ENCODE measurements around the gene PERM1.
A peak's percentile ranks its signal among the peaks of the same experiment; 100 is the strongest.
"Not testable (repeated sequence)": the region's sequence is repeated elsewhere in the genome, so short reads cannot be mapped to it uniquely, and the experiment has no call there.

Gene PERM1

GRCh38 chr1:963301-963651, 18.6 kb downstream of the PERM1 start:
- no peak for DNase-seq

- DNase-seq = no peak
Observed at GRCh38 chr1:962381-963300, 19.3 kb downstream of the PERM1 start.

- DNase-seq = no peak
Observed at GRCh38 chr1:961132-961669, 20.7 kb downstream of the PERM1 start.

DNA sequence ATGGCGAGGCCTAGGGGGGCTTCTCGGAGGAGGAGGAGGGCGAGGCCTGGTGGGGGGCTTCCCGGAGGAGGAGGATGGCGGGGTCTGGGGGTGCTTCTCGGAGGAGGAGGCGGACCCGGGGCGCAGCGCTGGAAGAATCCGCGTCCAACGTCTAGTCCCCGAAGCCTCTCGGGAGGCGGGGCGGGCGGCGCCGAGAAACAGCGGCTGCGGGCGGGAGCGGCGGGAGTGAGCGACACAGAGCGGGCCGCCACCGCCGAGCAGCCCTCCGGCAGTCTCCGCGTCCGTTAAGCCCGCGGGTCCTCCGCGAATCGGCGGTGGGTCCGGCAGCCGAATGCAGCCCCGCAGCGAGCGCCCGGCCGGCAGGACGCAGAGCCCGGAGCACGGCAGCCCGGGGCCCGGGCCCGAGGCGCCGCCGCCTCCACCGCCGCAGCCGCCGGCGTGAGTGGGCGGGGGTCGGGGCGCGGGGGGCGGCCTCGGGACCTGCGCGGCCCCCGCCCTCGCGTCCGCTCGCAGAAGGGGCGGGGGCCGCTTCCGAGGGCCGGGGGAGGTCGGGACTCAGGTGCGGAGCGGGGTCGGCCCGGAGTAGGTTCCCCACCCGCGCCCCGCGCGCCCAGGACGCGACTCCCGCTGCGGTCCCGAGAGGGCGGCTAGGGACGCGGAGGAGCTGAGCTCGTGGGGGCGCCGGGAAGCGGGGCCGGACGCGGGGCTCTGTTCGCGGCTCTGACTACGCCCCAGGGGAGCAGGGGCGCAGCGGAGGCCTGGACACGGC, 21.3 kb downstream of the PERM1 start, which contains the start of gene KLHL17:
Gene KLHL17 (plus strand): TSS at position 222 of the 769 bp plus-strand sequence. CDS start 110 bp downstream, at position 332.
- DNase-seq = peak; percentile 71

DNA sequence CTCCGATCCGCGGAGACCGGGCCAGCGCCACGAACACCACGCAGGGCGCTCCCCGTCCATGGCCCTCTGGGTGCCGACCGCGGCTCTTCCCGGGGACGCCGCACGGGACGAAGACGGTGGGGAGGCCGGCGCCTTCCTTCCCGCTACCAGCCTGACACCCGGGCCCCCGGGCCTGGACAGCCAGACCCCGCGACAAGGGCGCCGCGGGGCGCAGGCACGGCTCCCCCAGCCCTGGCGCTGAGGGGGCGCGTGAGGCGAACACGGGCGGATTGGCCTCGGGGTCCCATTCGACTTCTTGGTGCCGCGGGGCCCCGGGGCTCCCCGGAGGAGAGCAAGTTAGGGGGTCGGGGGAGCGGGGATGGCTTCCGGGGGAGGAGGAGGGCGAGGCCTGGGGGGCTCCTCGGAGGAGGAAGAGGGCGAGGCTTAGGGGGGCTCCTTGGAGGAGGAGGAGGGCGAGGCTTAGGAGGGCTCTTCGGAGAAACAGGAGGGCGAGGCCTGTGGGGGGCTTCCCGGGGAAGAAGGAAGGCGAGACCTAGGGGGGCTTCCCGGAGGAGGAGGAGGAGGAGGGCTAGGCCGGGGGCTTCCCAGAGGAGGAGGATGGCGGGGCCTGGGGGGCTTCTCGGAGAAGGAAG, 22.0 kb downstream of the PERM1 start:
- DNase-seq = peak; percentile 25

DNA sequence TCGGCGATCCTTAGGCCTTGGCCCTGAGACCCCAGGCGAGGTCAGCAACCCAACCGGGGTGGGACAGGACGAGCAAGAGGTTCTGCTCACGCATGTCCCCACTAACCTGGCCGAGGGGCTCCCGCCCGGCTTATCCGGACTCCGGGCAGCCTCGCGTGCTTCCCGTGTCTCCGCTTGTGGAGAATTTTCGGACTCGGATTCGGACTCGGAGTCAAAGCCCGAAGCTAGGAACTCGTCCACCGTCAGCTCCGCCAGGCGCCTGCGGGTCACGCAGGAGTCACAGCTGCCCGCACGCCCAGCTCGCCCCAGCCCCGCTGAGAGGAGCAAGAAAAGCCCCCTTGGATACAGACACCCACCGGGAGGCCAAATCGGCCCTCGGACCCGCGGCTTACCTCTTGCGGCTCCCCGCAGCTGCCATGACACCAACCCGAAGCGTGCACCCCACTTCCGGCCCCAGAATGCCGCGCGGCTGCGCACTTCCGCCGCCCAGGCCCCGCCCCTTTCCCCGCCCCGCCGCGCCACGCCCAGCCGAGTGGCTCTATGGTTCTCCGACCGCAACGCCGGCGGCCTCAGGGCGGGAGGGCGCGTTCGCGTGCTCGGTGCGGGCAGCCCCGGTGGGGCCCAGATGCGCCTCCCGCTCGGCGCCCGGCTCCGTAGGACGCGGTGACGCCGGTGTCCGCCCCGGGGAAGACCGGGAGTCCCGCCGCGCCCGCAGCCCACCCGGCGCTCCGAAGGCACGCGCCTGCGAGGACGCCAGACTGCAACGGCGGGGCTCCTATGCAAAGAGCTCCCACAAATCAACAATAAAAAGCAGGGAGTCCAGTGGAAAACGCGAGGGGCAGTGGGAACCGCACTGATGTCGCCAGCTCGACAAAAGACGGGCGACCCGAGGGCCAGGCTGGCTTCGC, 22.8 kb downstream of the PERM1 start, which contains the start of gene NOC2L:
Gene NOC2L (minus strand): TSS at position 434 of the 908 bp plus-strand sequence. CDS start 16 bp downstream, at position 418.
- DNase-seq = peak; percentile 98

GRCh38 chr1:956636-957035, 25.3 kb downstream of the PERM1 start:
- DNase-seq = no peak

- DNase-seq = no peak
Observed at GRCh38 chr1:955474-955873, 26.4 kb downstream of the PERM1 start.

DNA sequence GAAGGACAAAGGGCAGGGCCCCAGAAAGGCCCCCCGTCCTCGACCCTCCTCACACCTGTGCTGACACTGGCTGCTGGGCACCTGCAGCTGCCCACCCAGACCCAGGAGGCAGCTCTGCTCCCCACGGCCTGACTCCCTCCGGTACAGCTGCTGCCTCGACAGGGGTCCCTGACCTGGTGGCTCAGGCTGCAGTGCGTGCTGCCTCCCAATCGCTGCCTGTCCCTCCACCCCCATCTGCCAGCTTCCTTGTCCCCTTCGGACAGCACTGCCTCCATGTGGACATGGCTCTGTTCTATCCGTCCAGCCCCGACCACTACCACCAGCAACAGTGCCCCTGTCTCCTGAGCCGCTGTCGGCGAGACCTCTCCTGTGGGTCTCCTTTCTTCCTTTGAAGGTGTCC, 27.0 kb downstream of the PERM1 start:
- DNase-seq = no peak

DNA sequence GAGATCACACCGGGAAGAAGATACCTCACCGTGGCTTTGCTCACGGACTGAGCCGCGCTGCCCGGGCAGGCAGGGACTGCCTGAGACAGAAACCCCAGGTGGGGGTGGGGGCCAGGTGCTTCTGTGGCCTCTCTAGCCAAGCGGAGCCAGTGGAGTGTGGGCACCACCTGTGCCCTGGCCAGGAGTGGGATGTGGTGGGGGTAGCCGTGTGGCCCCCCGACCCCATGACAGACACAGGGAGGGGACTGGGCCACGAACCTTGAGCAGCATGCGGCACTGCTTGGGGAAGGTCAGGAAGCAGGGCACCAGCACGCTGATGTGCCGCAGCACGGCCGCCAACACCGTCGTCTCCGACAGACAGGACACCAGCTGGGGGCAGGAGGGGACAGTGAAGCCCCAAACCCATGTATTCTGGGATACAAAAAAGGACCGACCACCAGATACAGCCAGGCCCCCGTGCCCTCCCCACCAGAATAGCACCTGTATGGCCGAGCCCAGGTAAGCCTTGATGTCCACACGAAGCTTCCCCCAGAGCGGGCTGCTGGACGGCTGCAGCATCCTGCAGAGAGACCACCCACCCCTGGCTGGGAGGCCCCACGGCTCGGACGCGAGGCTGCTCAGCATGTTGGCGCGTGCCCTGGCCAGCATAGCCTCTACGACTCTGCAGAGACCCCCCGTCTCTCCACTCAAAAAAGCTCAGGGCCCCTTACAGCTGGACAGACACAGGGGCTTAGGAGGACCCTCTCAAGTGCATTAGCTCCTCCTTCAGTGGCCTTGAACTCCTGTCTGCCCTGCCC, 28.2 kb downstream of the PERM1 start:
- no peak for DNase-seq

GRCh38 chr1:952603-953002, 29.3 kb downstream of the PERM1 start:
- DNase-seq = no peak

GRCh38 chr1:952201-952600, 29.7 kb downstream of the PERM1 start:
- no peak for DNase-seq

DNA sequence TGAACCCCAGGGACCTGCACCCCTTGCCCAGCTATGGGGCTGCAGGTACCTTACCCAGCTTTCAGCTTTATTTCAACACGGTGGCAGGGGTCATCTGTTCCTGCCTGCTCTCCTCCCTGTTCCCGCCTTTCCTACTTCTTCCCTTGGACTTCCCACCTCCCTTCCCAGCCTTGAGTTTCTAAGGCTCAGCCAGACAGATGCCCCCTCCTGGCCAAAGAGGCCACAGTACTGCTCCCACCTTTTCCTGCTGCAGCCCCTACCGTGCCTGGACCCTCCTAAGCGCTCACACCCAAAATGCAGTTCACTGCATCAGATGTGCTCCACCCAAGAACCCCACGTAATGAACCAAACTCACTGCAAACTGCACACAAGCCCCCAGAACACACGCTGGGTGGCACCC, 30.5 kb downstream of the PERM1 start:
- DNase-seq = no peak

DNA sequence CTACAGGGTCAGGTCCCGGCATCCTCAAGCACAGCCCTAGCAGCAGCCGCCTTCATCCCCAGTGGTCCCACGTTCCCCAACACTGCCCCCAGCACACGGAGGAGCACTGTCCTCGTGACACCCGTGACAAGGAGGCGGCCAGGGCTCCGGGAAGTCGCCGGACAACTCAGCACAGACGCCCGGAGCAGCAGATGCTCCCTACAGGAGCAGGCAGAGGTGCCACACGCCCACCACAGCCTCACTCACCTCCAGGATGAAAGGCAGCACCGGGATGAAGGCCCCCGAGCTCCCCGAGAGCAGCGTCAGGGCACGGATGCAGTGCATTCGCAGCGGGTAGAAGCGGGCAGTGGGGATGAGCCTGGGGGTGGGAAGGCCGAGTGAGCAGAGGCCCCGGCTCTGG, 31.0 kb downstream of the PERM1 start:
- DNase-seq = no peak

- DNase-seq = no peak
Observed at GRCh38 chr1:950268-950667, 31.6 kb downstream of the PERM1 start.

GRCh38 chr1:947958-948357, 33.9 kb downstream of the PERM1 start:
- DNase-seq = no peak

DNA sequence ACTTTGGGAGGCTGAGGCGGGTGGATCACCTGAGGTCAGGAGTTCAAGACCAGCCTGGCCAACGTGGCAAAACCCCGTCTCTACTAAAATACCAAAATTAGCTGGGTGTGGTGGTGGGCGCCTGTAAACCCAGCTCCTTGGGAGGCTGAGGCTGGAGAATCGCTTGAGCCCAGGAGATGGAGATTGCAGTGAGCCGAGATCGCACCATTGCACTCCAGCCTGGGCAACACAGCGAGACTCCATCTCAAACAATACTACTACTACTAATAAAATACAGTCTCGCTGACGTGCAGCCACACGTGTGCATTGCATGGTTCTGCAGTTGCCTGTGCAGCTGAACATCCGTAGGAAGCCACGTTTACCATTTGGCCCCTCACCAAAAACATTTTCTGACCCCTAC, 35.1 kb downstream of the PERM1 start:
- not testable (repeated sequence) for DNase-seq

DNA sequence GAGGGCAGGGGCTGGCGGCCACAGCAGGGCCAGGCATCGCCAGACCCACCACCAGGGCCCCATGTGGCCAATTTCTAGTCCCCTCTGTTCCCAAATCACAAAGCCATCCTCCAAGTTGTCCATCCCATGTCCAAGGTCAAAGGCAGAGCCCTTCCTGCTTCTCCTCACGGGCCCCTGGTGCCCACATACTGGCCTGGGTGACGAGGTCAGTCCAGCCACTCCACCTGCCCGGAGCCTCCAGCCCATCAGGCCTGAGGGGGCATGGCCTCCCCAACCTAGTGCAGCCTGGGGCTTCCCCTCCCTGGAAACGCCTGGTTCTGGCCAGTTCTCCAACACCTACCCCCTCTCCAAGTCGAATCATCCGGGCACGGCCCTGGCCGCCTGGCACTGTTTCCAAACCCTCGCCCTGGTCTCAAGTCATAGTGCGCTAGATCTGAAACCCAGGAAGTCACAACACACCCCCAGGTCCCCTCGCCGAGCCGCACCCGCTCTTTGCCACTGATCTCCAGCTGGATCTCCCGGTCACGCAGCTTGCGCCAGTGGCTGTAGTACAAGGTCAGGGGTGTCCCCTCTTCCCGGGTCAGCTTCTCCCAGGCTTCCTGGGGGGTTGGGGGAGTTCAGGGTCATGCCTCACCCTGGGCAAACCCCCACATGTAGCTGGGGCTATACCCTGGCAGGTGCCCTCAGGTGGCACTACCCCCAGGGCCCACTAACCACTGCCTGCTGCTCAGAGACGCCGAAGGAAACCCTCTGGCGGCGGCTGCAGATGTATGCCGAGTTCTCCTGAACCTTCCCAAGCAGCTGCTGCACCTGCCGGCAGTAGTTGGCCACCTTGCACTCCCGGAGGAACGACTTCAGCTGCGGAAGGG, 36.0 kb downstream of the PERM1 start:
- DNase-seq = no peak

DNA sequence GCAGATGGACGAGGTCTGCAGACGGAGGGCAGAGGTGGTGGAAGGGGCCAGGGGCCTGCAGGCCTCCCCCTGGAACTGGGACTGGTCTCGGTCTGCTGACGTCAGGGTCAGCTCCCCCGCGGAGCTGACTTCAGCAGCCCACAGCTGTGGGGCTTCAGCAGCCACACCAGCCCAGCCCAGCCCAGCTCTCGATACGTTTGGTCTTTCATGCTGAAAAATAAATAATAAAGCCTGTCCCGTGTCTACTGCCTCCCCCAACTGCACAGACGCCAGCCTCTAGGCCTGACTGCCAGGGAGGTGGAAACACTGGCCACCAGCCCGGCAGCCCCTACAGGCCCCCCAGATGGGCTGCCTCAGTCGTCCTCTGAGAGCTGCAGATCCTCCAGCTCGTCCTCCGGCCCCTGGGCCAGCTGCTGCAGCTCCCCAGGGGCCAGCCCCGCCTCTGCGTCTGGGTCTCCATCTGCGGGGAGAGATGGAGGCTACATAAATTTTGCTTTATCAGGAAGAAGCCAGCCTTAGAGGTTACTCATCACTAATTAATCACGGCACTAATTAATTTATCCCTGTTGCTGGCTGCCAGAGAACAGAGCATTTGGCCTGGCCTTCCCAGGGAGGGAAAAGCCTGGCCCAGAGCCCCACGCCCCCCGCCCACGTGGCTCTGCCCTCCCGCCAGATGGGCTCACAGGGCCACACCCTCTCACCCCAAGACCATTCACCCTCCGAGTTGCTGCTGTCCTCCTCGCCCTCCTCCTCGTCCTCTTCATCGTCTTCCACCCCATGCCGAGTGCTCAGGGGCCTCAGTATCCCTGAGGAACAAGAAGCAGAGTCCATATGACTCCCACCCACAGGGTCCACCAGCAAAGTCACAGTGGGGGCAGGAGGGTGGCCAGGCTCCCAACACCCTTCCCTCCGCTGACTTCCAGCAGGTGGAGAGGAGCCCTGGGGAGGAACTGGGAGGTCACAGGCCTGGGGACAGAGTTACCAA, 37.3 kb downstream of the PERM1 start:
- no peak for DNase-seq
